ENCODE data around the gene TP73. TPM values are rescaled to one million over a fixed set of nuclear protein-coding genes. Genes with fewer than 3 reads are reported as not detected.
"Not testable (repeated sequence)": the region's sequence is repeated elsewhere in the genome, so short reads cannot be mapped to it uniquely, and the experiment has no call there.

The TP73 gene
- total RNA-seq, 2 donors from 2014 or later = 0.26 to 13.5 TPM

- Histone ChIP-seq H3K4me3 (no peak overlapping the region), H3K27ac (no peak overlapping the region), H3K36me3 (replicated peaks in 1 of 2; ENCODE audit: insufficient read depth in 1 of 2, low read depth in 2 of 2) (no peaks in the 10 kb centered on the region), H3K27me3 (no peaks in the 10 kb centered on the region), H3K4me1 (no peaks in the 10 kb centered on the region), H3K9me3 (no peaks in the 10 kb centered on the region)
- DNase-seq (no peak), ATAC-seq (no peak)
- WGBS, 2 donors = 52 to 74% methylated on average over 6 to 12 of the region's 14 CpGs
- no peak for TF ChIP-seq CTCF (IDR thresholded peaks at IDR 0.05)
- no peak for TF ChIP-seq POLR2A (IDR thresholded peaks at IDR 0.05)
- intact Hi-C loops (cut with DNase I) = no loop called here
Observed at GRCh38 chr1:3718764-3719163, 66.4 kb downstream of the TP73 start.

DNA sequence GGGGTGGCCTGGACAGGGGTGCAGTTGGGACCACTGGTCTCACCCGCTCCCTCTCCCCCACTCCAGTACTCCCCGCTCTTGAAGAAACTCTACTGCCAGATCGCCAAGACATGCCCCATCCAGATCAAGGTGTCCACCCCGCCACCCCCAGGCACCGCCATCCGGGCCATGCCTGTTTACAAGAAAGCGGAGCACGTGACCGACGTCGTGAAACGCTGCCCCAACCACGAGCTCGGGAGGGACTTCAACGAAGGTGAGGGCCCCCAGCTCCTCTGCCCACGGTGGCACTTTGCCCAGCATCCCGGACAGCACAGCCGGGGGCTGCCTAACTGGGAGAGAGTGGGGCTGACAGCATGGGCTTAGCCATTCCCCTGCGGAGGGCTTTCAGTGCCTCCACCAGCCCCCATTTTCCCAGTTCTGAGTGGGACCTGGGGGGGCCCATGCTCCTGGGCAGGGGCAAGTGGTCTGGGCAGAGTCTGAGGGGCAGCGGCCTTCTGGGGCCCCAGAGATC, 69.7 kb downstream of the TP73 start:
- H3K9me3 ChIP-seq = no peaks in the 10 kb centered on the region
- no peaks in the 10 kb centered on the region for H3K4me1 ChIP-seq
- WGBS, 2 donors = 69 to 72% methylated on average over 6 to 19 of the region's 20 CpGs
- no peaks in the 10 kb centered on the region for H3K27me3 ChIP-seq
- no peak for DNase-seq
- no peak for ATAC-seq
- H3K4me3 ChIP-seq = no peak overlapping the region
- intact Hi-C loops (cut with DNase I) = no loop called here
- no peak overlapping the region for H3K27ac ChIP-seq
- TF ChIP-seq CTCF (IDR thresholded peaks at IDR 0.05) (no peak), POLR2A (IDR thresholded peaks at IDR 0.05) (no peak)
- H3K36me3 ChIP-seq (replicated peaks in 1 of 2; ENCODE audit: insufficient read depth in 1 of 2, low read depth in 2 of 2) = no peaks in the 10 kb centered on the region

- H3K4me3 ChIP-seq = no peak overlapping the region
- H3K9me3 ChIP-seq = no peaks in the 10 kb centered on the region
- no peaks in the 10 kb centered on the region for H3K27me3 ChIP-seq
- H3K27ac ChIP-seq = no peak overlapping the region
- intact Hi-C loops (cut with DNase I) = no loop called here
- no peaks in the 10 kb centered on the region for H3K36me3 ChIP-seq (replicated peaks in 1 of 2; ENCODE audit: insufficient read depth in 1 of 2, low read depth in 2 of 2)
- no peaks in the 10 kb centered on the region for H3K4me1 ChIP-seq
- DNase-seq = no peak
- ATAC-seq = no peak
- no peak for TF ChIP-seq POLR2A (IDR thresholded peaks at IDR 0.05)
- TF ChIP-seq CTCF (IDR thresholded peaks at IDR 0.05) = no peak
- WGBS, 2 donors = 20% methylated on average over 2 of the region's 3 CpGs; no CpG with 5 or more reads in 1 of the 2 donors
Observed at GRCh38 chr1:3722846-3723245, 70.5 kb downstream of the TP73 start.

DNA sequence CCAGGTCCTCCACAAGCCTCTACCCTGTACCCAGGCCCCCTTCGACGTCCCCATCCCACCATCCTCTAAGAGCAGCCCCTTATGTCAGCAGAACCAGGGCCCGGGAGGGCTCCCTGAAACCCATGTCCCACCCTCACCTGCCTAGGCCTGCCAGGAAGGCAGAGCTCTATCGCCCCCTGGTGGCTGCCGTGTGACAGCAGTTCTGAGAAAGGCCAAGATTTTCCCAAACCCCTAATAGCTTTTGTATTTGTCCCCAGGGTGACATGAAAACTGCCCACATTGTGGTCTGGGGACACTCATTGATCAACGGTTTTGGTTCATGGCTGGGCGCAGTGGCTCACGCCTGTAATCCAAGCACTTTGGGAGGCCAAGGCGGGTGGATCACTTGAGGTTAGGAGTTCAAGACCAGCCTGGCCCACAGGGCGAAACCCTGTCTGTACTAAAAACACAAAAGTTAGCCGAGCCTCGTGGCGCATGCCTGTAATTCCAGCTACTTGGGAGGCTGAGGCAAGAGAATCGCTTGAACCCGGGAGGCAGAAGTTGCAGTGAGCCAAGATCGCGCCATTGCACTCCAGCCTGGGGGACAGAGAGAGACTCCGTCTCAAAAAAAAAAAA, 72.2 kb downstream of the TP73 start:
- H3K4me3 ChIP-seq; H3K4me1 ChIP-seq; H3K27ac ChIP-seq; H3K9me3 ChIP-seq; H3K27me3 ChIP-seq; H3K36me3 ChIP-seq (replicated peaks in 1 of 2; ENCODE audit: insufficient read depth in 1 of 2, low read depth in 2 of 2); intact Hi-C loops (cut with DNase I): not testable (repeated sequence)
- ATAC-seq (peak; percentile 65), DNase-seq (peak; percentile 67 to 80 (median 72))
- WGBS, 2 donors = 28 to 38% methylated on average over 11 to 18 of the region's 18 CpGs
- peak; percentile 84 to 97 (median 86) for TF ChIP-seq CTCF (IDR thresholded peaks at IDR 0.05)

DNA sequence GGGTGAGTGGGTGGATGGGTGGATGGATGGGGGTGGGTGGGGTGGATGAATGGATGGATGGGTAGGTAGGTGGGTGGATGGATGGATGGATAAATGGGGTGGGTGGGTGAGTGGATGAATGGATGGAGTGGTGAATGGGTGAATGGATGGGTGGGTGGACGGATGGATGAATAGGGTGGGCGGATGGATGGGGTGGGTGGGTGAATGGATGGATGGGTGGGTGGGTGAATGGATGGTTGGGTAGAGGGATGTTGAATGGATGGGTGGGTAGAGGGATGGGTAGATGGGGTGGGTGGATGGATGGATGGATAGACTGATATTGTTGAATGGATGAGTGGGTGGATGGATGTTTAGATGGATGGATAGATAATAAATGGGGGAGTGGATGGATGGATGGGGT, 73.0 kb downstream of the TP73 start:
- no peak for DNase-seq
- Histone ChIP-seq H3K9me3 (no peaks in the 10 kb centered on the region), H3K27me3 (no peaks in the 10 kb centered on the region), H3K36me3 (replicated peaks in 1 of 2; ENCODE audit: insufficient read depth in 1 of 2, low read depth in 2 of 2) (no peaks in the 10 kb centered on the region), H3K27ac (no peak overlapping the region), H3K4me1 (no peaks in the 10 kb centered on the region), H3K4me3 (no peak overlapping the region)
- intact Hi-C loops (cut with DNase I) = no loop called here
- no peak for ATAC-seq
- WGBS, 2 donors = 65 to 78% methylated on average over 2 of the region's 2 CpGs
- TF ChIP-seq CTCF (IDR thresholded peaks at IDR 0.05) = no peak
- no peak for TF ChIP-seq POLR2A (IDR thresholded peaks at IDR 0.05)
